Calu3 (cell line): ENCODE data around the gene FRY. TPM values are rescaled to one million over a fixed set of nuclear protein-coding genes. Genes with fewer than 3 reads are reported as not detected.

ENCODE experiments used
- BruUV-seq: library from RNA; stranded (reverse); fragments of 400-500 nt; replicated peaks from 2 replicates; lab custom pipeline; 2021; lab: Mats Ljungman, UMichigan
- CTCF ChIA-PET: fragments of 300-600 bp; sonication (Branson Sonifier 250); formaldehyde crosslinking; loops from one replicate; lab custom pipeline; 2022; ENCODE audit warnings: antibody characterized with exemption; lab: Charles Lee
- DNase-seq: peaks from one replicate; pipeline ENCODE4 v3.0.0; 2022
- H3K27ac Mint-ChIP-seq: one replicate; pipeline ENCODE4 v1.8.0; 2022; ENCODE audit warnings: mixed read lengths; ENCODE audit not compliant: unreplicated experiment
- H3K27me3 Mint-ChIP-seq: one replicate; pipeline ENCODE4 v1.8.0; 2022; ENCODE audit warnings: mixed read lengths; ENCODE audit not compliant: unreplicated experiment
- H3K36me3 Mint-ChIP-seq: one replicate; pipeline ENCODE4 v1.8.0; 2022; ENCODE audit warnings: mild to moderate bottlenecking, moderate library complexity, mixed read lengths; ENCODE audit not compliant: insufficient read depth, unreplicated experiment
- H3K4me1 Mint-ChIP-seq: one replicate; pipeline ENCODE4 v1.8.0; 2022; ENCODE audit warnings: mild to moderate bottlenecking, low read depth, mixed read lengths; ENCODE audit not compliant: unreplicated experiment
- H3K4me3 Mint-ChIP-seq: one replicate; pipeline ENCODE4 v1.8.0; 2022; ENCODE audit warnings: mild to moderate bottlenecking, low read depth, moderate library complexity, mixed read lengths; ENCODE audit not compliant: unreplicated experiment
- H3K9me3 Mint-ChIP-seq: one replicate; pipeline ENCODE4 v1.8.0; 2022; ENCODE audit warnings: low read depth, mixed read lengths; ENCODE audit not compliant: unreplicated experiment
- CTCF ChIP-seq: fragments of 200-600 bp; IDR thresholded peaks from one replicate; pipeline ENCODE4 v1.8.0; 2022; ENCODE audit warnings: antibody characterized with exemption; ENCODE audit not compliant: unreplicated experiment
- intact Hi-C: fragments of 100-400 bp; cut with micrococcal nuclease; formaldehyde crosslinking; loops from one replicate; pipeline ENCODE4 v1.10.0; 2022; ENCODE audit not compliant: unreplicated experiment
- total RNA-seq: library from RNA; stranded (reverse); gene quantifications from 2 replicates; pipeline ENCODE4 v1.2.3, GENCODE V29; 2022

Gene FRY
- total RNA-seq, 1 experiment from 2014 or later, result 6.2 TPM

DNA sequence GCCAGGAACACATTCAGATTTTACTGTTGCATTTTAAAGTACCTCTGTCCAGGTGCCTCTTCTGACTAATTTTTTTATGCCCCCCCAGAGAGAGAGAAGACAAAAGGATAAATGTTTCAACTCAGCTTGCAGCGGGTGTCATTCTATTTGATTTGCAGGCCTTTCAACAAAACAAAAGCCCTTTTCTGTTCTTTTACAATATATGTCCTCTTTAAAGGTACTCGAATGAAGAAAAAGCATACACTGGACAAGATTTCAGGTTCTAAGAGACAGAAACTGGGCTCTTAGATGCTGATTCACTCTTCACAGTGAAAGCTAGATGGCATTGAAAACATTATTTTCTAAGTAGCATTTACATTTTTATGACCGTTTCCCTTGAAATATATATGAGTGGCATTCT, 2.9 kb upstream of the FRY start:
- no peak for TF ChIP-seq CTCF
- peaks cover 17% of the 10 kb centered on the region for H3K36me3 Mint-ChIP-seq
- BruUV-seq, result no TSS peak
- DNase-seq, result no peak
- intact Hi-C loops, result no loop called here
- peaks cover 16% of the 10 kb centered on the region for H3K4me1 Mint-ChIP-seq
- CTCF ChIA-PET, result no interaction called here
- no peaks in the 10 kb centered on the region for H3K9me3 Mint-ChIP-seq
- H3K4me3 Mint-ChIP-seq, result no peak overlapping the region
- H3K27me3 Mint-ChIP-seq, result no peaks in the 10 kb centered on the region
- H3K27ac Mint-ChIP-seq, result no peak overlapping the region

DNA sequence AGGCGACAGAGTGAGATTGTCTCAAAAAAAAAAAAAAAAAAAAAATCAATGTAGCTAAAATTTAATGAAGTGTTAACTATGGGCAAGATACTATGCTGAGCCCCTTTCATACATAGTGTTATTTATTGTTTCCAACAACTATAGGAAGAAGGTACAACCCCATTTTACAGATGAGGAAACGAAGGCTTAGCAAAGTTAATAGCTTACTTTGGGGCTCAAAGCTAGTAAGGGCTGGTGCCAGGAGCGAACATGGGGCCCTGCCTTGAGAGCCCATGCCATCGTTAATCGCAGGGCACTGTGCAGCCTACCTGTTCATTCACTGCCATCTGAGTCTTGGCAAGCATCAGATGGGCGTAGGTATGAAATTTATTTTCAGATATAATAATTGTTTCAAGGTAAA, 1.9 kb upstream of the FRY start:
- no peak for TF ChIP-seq CTCF
- peaks cover 17% of the 10 kb centered on the region for H3K4me1 Mint-ChIP-seq
- no peaks in the 10 kb centered on the region for H3K27me3 Mint-ChIP-seq
- no peak overlapping the region for H3K27ac Mint-ChIP-seq
- H3K9me3 Mint-ChIP-seq, result no peaks in the 10 kb centered on the region
- BruUV-seq, result no TSS peak
- intact Hi-C loops, result no loop called here
- DNase-seq, result no peak
- CTCF ChIA-PET, result no interaction called here
- H3K4me3 Mint-ChIP-seq, result no peak overlapping the region
- peaks cover 17% of the 10 kb centered on the region for H3K36me3 Mint-ChIP-seq

DNA sequence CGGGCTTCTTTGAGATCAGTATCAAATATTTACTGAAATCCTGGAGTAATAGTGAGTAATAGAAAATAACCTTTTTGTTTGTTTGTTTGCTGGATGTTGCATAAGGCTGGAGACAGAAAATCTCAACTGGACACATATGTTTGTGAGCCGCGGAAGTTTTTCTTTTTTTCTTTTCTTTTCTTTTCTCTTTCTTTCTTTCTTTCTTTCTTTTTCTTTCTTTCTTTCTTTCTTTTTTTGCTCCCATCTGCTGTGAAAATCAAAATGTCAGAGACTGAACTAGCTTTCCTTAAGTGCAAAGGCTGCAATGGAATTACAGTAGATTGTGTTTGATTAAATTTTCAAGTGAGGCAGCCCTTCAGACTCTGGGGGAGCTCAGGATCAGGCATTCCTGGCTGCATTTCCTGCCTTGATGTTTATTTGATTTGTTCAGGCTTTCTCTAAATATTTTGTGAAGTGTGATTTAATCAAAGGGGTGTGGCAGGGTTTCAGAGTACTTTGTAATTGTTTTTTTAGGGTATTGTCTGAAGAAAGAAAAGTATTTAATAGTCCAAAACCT, 319 bp downstream of the FRY start:
- Mint-ChIP-seq H3K36me3 (peaks cover 17% of the 10 kb centered on the region), H3K27me3 (no peaks in the 10 kb centered on the region), H3K4me1 (peaks cover 22% of the 10 kb centered on the region), H3K9me3 (no peaks in the 10 kb centered on the region), H3K4me3 (peak overlapping the region; percentile 84), H3K27ac (no peak overlapping the region)
- no peak for DNase-seq
- no peak for TF ChIP-seq CTCF
- intact Hi-C loops, result no loop called here
- no TSS peak for BruUV-seq
- CTCF ChIA-PET, result interaction anchor here (1.1 kb wide), 1 partner anchor 122 kb away, joined by 5 read pairs; no protein-coding TSS in a partner anchor

DNA sequence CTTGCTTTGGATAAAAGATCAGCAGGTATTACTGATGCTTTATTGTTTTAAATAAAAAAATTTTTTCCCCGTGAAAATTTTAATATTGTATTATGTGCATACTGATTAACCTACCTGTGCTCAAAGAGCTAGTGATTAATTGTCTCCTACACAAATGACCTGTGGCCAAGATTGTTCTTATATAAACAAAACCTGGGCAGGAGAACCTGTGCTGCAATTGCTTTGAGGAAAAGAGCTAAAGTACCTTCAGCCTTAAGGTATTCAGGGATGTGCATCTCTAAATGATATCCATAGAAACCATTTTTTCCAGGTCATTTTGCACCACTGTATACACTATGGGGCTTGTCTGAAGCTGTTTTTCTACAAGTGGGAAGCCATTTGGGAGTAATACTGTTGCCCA, 1.2 kb downstream of the FRY start:
- Mint-ChIP-seq H3K4me1 (peaks cover 26% of the 10 kb centered on the region), H3K4me3 (no peak overlapping the region)
- intact Hi-C loops, result no loop called here

More for the DNA sequence above, 1.2 kb downstream of the FRY start:
- H3K27ac Mint-ChIP-seq, result no peak overlapping the region
- no peak for TF ChIP-seq CTCF
- no peaks in the 10 kb centered on the region for H3K27me3 Mint-ChIP-seq
- DNase-seq, result no peak
- CTCF ChIA-PET, result no interaction called here
- BruUV-seq, result no TSS peak
- peaks cover 17% of the 10 kb centered on the region for H3K36me3 Mint-ChIP-seq
- no peaks in the 10 kb centered on the region for H3K9me3 Mint-ChIP-seq
